K562 (cell line): ENCODE data around the gene MAP7D1. TPM values are rescaled to one million over a fixed set of nuclear protein-coding genes. Genes with fewer than 3 reads are reported as not detected.

ENCODE experiments used
- CXXC5 ChIP-seq: fragments of 250-450 bp; sonication (Bioruptor Pico); IDR thresholded peaks from 2 replicates; pipeline ENCODE4 v1.8.0; 2022; ENCODE audit warnings: inconsistent platforms, mild to moderate bottlenecking, moderate library complexity
- E2F6 ChIP-seq, 2 experiments: IDR thresholded peaks; 2 replicates each; pipeline ENCODE4 v1.6.1; 2011; ENCODE audit warnings: borderline replicate concordance in 1 of 2, control low read depth in 1 of 2, low read depth in 1 of 2, low read length in 1 of 2, mild to moderate bottlenecking in 1 of 2, mixed read lengths in 1 of 2, moderate library complexity in 1 of 2; ENCODE audit not compliant: insufficient read depth in 1 of 2, insufficient read length in 1 of 2, poor library complexity in 1 of 2, severe bottlenecking in 1 of 2; ENCODE audit errors: extremely low read depth in 1 of 2
- JUNB ChIP-seq: fragments of 450-650 bp; formaldehyde crosslinking; conservative IDR thresholded peaks from 2 replicates; pipeline ENCODE4 v1.4.0; 2020; ENCODE audit warnings: mild to moderate bottlenecking
- MITF ChIP-seq: IDR thresholded peaks from 2 replicates; pipeline ENCODE4 v1.6.1; 2014; ENCODE audit warnings: antibody characterized with exemption
- NR4A1 ChIP-seq, 2 experiments: fragments of 250-450 bp in 1 of 2; fragments of 450-650 bp in 1 of 2; sonication (Bioruptor Pico) in 1 of 2; IDR thresholded peaks; 2 replicates each; pipeline versions ENCODE4 v1.4.0 to v1.6.1; 2016 to 2020; ENCODE audit warnings: mild to moderate bottlenecking in 2 of 2, missing compliant biosample characterization in 1 of 2, missing genetic modification characterization in 1 of 2, moderate library complexity in 1 of 2
- OTX1 ChIP-seq: fragments of 450-650 bp; formaldehyde crosslinking; IDR thresholded peaks from 2 replicates; pipeline ENCODE4 v1.4.0; 2022; ENCODE audit warnings: mild to moderate bottlenecking
- RFX5 ChIP-seq: IDR thresholded peaks from 2 replicates; pipeline ENCODE4 v1.6.1; 2011; ENCODE audit warnings: low read depth, mild to moderate bottlenecking, improper control_type of control experiment, low read length
- SAP30 ChIP-seq: fragments of 200-600 bp; sonication (generic); IDR thresholded peaks from 2 replicates; pipeline ENCODE4 v1.6.1; 2012; ENCODE audit warnings: borderline replicate concordance, low read depth, mild to moderate bottlenecking, moderate library complexity, low read length, control low read depth, inconsistent platforms; ENCODE audit not compliant: insufficient read depth, poor library complexity, severe bottlenecking
- ZNF639 ChIP-seq, 2 experiments: fragments of 200-800 bp in 1 of 2; sonication (Bioruptor generic) in 1 of 2; sonication (generic) in 1 of 2; formaldehyde crosslinking in 1 of 2; IDR thresholded peaks in 1 of 2; conservative IDR thresholded peaks in 1 of 2; 2 replicates each; pipeline versions ENCODE4 v1.5.0 to v1.6.1; 2016 to 2020; ENCODE audit warnings: missing compliant biosample characterization in 1 of 2, missing genetic modification characterization in 1 of 2, missing genetic modification reagents in 1 of 2
- polyA plus RNA-seq, 8 experiments: library from polyadenylated mRNA; depleted of rRNA in 4 of 8; stranded (reverse) in 5 of 8; unstranded in 3 of 8; fragments of >200 nt; fragmentation: Nextera tagmentation in 2 of 8; fragmentation: Illumina TruSeq in 1 of 8; extraction: Ambion mirVana in 2 of 8; extraction: Trizol in 1 of 8; gene quantifications; 2 replicates each; pipeline versions ENCODE4 v1.2.1 to v1.2.3, GENCODE V29; 2011 to 2014; ENCODE audit warnings: inconsistent platforms in 1 of 8, missing spikeins in 1 of 8
- total RNA-seq, 7 experiments: library from RNA; depleted of rRNA in 6 of 7; stranded (reverse); fragments of >200 nt in 6 of 7; fragmentation: Illumina TruSeq in 2 of 7; extraction: Trizol in 2 of 7; gene quantifications; 2 replicates each; pipeline versions ENCODE4 v1.2.1 to v1.2.3, GENCODE V29; 2011 to 2021; ENCODE audit warnings: low replicate concordance in 1 of 7
- TF ChIP-seq, protein P1 (sequence below), 2 experiments: fragments of 450-650 bp in 1 of 2; sonication (generic) in 1 of 2; formaldehyde crosslinking; conservative IDR thresholded peaks; 2 replicates each; pipeline versions ENCODE4 v1.4.0 to v1.8.1; 2020 to 2022; ENCODE audit warnings: mild to moderate bottlenecking in 1 of 2, missing genetic modification reagents in 1 of 2
- TF ChIP-seq, protein P2 (sequence below): fragments of 250-450 bp; sonication (Bioruptor Pico); IDR thresholded peaks from 2 replicates; pipeline ENCODE4 v1.8.0; 2022; ENCODE audit warnings: moderate library complexity, mild to moderate bottlenecking, inconsistent platforms
- TF ChIP-seq, protein P3 (sequence below): sonication (generic); formaldehyde crosslinking; IDR thresholded peaks from 2 replicates; pipeline ENCODE4 v1.8.0; 2022; ENCODE audit warnings: missing genetic modification reagents, mild to moderate bottlenecking, moderate library complexity, borderline replicate concordance
- TF ChIP-seq, protein P4 (sequence below): fragments of 200-800 bp; sonication (Bioruptor generic); IDR thresholded peaks from 2 replicates; pipeline ENCODE4 v1.6.1; 2017; ENCODE audit warnings: missing genetic modification characterization, missing compliant biosample characterization

The MAP7D1 gene
- total and polyA plus RNA-seq, 9 of the 15 experiments (the other 6 are each of a cell fraction or from before 2014, with no cell fraction given) = 3.6 to 108 (median 34.5) TPM

- TF ChIP-seq OTX1 (CRISPR knock-in tag) = peak; percentile 78; the same call in 1 of the 2 replicates
- peak; percentile 66 for TF ChIP-seq SAP30
- TF ChIP-seq, protein P1, sequence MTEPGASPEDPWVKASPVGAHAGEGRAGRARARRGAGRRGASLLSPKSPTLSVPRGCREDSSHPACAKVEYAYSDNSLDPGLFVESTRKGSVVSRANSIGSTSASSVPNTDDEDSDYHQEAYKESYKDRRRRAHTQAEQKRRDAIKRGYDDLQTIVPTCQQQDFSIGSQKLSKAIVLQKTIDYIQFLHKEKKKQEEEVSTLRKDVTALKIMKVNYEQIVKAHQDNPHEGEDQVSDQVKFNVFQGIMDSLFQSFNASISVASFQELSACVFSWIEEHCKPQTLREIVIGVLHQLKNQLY (CRISPR knock-in tag; conservative IDR thresholded peaks at IDR 0.05) = no peak
- TF ChIP-seq, protein P2, sequence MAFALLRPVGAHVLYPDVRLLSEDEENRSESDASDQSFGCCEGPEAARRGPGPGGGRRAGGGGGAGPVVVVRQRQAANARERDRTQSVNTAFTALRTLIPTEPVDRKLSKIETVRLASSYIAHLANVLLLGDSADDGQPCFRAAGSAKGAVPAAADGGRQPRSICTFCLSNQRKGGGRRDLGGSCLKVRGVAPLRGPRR = no peak
- no peak for TF ChIP-seq ZNF639 (CRISPR knock-in tag; conservative IDR thresholded peaks at IDR 0.05 in 1 of 2, IDR thresholded peaks at IDR 0.05 in 1 of 2)
- peak; percentile 31; the same call in 1 of the 2 replicates for TF ChIP-seq NR4A1 (CRISPR knock-in tag; IDR thresholded peaks at IDR 0.05)
- no peak for TF ChIP-seq NR4A1 (tag; IDR thresholded peaks at IDR 0.05)
- TF ChIP-seq MITF = no peak; the same call in 1 of the 2 replicates
- TF ChIP-seq RFX5 = no peak
- TF ChIP-seq, protein P3, sequence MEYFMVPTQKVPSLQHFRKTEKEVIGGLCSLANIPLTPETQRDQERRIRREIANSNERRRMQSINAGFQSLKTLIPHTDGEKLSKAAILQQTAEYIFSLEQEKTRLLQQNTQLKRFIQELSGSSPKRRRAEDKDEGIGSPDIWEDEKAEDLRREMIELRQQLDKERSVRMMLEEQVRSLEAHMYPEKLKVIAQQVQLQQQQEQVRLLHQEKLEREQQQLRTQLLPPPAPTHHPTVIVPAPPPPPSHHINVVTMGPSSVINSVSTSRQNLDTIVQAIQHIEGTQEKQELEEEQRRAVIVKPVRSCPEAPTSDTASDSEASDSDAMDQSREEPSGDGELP = peak; percentile 78; the same call in 1 of the 2 replicates
- TF ChIP-seq E2F6 (IDR thresholded peaks at IDR 0.05; ENCODE audit: borderline replicate concordance in 1 of 2, extremely low read depth in 1 of 2, insufficient read depth in 1 of 2, insufficient read length in 1 of 2, low read depth in 1 of 2, low read length in 1 of 2, poor library complexity in 1 of 2, severe bottlenecking in 1 of 2) = no peak
- peak; percentile 74 for TF ChIP-seq CXXC5 (CRISPR knock-in tag)
- TF ChIP-seq JUNB (CRISPR knock-in tag) = no peak
- TF ChIP-seq, protein P4, sequence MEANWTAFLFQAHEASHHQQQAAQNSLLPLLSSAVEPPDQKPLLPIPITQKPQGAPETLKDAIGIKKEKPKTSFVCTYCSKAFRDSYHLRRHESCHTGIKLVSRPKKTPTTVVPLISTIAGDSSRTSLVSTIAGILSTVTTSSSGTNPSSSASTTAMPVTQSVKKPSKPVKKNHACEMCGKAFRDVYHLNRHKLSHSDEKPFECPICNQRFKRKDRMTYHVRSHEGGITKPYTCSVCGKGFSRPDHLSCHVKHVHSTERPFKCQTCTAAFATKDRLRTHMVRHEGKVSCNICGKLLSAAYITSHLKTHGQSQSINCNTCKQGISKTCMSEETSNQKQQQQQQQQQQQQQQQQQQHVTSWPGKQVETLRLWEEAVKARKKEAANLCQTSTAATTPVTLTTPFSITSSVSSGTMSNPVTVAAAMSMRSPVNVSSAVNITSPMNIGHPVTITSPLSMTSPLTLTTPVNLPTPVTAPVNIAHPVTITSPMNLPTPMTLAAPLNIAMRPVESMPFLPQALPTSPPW = peak; percentile 93
Measured at GRCh38 chr1:36156329-36157114, 562 bp downstream of the MAP7D1 start (continued).
